GM21381 (cell line): ENCODE results near the gene STON2.
"Not testable (repeated sequence)": the region's sequence is repeated elsewhere in the genome, so short reads cannot be mapped to it uniquely, and the experiment has no call there.

Experiments used
- ATAC-seq: cut with Tn5 transposase; IDR thresholded peaks from one replicate; pipeline ENCODE4 v1.9.1; 2021; ENCODE audit warnings: mild to moderate bottlenecking, moderate library complexity; ENCODE audit not compliant: unreplicated experiment

The STON2 gene

DNA sequence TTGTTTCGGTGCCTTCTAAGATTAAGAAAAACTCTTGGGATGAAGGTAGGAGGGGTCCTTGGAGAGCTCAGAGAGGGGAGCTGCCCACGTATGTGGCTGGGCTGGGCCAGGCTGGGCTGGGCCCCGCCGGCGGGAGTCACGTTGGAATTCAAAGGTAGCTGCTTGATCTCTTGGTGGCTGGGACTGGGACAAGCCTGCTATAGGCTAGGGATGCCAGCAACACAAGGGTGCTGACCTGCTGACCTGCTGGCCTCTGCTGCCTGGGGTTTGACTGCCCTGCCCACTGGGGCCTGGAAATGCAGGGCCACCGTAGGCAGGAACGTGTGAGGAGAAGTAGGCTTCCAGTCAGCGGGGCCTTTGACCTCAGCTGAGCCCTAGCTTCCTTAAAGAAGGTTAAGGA lies 126.6 kb downstream of the STON2 start:
- ATAC-seq, result no peak

DNA sequence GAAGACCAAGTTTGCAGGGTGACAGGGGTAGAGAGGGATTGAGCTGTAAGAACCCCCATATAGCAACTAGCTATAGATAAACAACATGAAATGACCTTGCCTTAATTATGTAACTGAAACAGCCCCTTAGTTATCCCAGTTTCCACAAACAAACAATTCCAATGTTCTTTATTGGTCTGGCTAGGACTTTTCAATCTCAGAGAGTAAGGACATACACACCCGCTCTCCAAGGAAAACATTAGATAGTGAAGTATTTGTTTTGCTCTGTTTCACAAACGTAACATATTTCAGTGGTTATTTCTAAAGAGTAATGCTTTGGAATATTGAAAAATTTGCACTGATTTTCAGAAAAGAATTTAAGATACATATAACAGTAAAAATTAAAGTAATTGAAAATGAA lies 127.8 kb downstream of the STON2 start:
- no peak for ATAC-seq

DNA sequence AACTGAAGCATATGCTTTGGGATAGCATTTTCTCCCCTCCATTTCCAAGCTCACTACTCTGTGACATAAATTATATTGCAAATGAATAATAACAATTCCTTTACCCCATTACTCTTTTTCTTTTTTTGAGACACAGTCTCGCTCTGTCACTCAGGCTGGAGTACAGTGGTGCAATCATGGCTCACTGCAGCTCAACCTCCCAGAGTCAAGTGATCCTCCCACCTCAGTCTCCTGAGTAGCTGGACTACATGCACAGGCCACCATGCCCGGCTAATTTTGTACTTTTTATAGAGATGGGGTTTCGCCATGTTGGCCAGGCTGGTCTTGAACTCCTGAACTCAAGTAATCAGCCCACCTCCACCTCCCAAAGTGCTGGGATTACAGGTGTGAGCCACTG lies 130.1 kb downstream of the STON2 start:
- no peak for ATAC-seq

DNA sequence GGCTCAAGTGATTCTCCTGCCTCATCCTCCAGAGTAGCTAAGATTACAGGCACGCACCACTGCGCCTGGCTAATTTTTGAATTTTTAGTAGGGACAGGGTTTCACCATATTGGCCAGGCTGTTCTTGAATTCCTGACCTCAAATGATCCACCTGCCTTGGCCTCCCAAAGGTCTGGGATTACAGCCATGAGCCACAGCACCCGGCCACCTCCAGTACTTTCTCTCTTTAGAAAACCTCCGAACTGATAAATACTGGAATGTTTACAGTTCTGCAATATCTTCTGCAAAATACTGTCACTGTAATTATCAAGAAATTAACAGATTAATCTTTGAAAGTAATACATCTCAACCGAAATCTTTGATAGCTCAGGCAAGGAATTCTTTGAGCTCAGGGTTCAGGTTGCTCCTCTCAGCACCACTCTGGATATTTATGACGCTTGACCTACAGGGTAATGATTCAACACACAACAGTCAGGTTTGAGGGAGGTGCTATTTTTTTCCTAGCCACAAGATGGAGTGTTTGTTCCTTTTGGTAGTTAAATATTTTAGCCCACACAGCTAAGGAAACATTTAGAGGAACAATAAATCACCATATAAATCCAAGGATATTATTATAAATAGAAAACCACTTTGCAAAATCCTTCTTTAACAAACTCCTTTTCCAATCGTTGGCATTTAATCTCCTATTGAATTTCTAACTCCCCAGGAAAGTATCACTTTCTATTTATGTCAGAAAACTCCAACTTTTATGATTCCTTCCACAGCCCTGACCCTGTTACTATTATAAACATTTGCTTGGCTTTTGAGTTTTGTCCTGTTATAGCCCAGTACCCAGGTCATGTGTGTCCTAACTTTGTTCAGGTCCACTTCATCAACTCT lies 130.8 kb downstream of the STON2 start:
- peak; percentile 71 for ATAC-seq

DNA sequence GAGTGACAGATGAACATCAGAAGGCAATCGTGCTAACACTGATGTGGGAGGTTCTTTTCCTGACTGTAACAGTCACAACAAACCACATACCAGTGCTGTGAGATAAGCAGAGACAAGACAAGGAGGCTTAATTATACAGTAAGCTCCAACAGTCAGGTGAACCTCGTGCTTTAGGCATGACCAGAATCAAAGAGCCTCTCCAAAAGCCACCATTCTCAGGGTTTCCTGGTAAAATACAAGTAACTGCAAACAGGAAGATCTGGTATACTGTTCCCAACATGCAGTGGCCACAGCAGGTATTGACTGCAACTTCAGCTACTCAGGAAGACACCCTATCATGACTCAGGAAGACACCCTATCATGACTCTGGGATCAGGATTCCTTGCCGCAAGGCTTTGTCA lies 132.1 kb downstream of the STON2 start:
- ATAC-seq, result no peak

GRCh38 chr14:81265636-81266169 lies 134.4 kb downstream of the STON2 start:
- no peak for ATAC-seq

DNA sequence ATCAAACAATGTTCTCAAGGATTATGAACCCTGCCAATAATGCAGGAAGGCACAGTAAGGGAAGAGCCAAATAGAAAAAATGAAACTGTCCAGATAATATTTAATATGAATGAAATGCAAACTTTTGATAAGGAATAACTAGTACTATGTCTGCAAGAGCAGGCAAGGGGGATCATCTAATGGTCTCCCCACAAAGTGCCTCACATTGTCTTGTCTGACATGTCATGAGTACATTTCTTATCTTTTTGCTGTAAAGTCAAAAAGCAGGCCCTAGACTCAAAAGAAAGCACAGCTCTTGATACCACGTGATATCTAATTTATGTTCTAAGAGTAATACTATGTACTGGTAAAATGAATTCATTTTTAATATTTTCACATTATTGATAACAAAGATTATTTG lies 135.5 kb downstream of the STON2 start:
- ATAC-seq, result no peak

GRCh38 chr14:81263777-81264410 lies 136.2 kb downstream of the STON2 start:
- ATAC-seq, result no peak

GRCh38 chr14:81261176-81261575 lies 138.9 kb downstream of the STON2 start:
- ATAC-seq, result no peak

DNA sequence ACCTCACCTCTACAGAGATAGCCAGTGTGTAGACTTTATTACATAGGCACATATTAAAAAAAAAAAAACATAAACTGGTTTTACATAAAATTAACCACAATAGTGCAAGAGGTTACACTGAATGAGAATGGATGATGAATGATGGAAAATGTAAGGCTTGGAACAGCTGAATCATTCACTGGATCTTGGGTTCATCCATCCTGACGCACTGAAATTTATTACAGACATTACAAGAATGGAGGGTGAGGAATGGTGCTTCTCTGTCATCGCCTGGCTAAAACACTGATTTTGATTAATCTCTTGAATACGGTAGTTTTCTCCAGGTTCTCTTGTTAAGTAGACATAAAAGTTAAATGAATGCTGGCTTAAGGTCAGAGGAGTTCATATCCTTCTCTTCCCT lies 139.4 kb downstream of the STON2 start:
- no peak for ATAC-seq

GRCh38 chr14:81256289-81256960 lies 143.7 kb downstream of the STON2 start:
- peak; percentile 58 for ATAC-seq

DNA sequence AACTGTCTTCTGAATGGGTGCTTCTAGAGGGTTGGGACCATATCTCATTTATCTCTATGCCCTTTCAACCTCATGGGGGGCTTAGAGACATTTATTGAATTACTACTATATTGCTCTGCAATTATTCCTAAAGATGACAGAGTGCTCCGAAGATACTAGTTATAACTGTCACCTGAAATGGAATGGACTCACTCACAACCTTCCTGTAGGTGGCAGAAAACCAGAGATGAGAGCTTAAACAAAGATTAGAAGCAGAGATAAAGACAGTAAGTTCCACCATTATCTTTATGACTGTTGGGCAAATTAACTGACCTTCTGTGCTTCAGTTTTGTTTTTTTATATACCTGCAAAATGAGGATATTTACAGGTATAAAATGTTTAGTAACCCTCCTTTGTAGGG lies 147.8 kb downstream of the STON2 start:
- no peak for ATAC-seq

GRCh38 chr14:81247271-81247766 lies 152.8 kb downstream of the STON2 start:
- ATAC-seq, result no peak

DNA sequence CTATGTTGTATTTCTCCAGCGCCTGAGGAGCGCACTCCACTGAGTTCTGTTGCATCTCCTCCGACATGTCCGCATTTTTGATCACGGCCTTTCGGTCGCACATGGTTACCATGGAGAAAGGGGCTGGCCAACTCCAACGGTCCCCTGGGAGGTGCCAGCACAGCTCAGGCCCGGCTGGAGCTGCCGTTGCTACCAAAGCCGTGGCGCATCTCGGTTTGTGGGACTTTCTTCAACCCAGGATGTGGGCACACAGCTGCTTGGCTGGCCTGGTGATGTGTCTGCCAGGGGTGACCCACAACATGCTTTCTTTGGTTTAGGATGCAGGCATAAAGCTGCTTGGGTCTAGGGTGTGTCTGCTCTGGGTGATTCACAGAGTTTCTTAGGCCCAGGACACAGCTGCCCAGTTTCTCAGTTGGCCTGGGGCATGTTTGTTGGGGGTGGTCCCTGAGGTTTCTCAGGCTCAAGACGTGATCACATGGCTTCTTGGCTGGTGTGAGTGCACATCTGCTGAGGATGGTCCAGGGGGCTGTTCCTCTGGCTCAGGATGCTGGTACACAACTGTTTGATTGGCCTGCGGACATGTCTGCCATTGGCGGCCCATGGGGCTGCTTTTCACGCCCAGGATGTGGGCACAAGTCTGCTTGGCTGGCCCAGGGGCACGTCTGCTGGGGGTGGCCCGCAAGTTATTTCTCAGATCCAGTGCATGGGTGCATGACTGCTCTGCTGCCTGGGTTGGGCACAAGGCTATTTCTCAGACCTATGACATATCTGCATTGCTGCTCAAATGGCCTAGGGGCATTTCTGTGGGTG lies 153.5 kb downstream of the STON2 start:
- ATAC-seq, result no peak

DNA sequence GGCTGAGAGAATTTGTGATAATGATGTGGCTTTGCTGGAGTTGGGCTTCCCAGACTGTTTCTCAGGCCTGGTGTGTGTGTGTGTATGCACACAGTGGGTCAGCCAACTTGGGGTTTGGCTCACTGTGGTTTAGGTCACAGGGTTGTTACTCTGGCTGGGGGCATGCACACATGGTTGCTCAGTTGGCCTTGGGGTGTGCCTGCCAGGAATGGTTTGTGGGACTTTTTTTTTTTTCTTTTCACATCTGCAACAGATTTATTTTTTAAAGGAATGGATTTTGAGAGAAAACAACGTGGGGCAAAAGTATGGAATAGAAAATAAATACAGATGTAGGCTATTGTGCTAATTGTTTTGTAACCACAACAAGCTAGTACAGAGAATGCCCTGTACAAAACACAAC lies 154.4 kb downstream of the STON2 start:
- no peak for ATAC-seq

- ATAC-seq, result not testable (repeated sequence)
Observed at GRCh38 chr14:81244431-81244830, 155.7 kb downstream of the STON2 start.

DNA sequence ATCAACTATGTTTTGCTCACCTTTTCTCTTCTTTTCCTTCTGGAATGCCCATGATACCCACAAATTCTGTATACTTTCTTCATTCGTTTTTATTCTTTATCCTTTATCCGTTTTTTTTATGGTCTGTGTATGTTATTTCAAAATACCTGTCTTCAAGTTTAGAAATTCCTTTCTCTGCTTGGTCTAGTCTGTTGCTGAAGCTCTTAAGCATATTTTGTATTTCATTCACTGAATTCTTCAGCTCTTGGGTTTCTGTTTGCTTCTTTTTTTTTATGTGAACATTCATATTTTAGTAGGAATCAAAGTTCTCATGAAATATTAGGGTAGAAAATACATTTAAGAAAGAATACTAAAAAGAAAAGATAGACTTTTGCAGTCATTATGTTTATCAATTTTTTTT lies 156.6 kb downstream of the STON2 start:
- no peak for ATAC-seq

DNA sequence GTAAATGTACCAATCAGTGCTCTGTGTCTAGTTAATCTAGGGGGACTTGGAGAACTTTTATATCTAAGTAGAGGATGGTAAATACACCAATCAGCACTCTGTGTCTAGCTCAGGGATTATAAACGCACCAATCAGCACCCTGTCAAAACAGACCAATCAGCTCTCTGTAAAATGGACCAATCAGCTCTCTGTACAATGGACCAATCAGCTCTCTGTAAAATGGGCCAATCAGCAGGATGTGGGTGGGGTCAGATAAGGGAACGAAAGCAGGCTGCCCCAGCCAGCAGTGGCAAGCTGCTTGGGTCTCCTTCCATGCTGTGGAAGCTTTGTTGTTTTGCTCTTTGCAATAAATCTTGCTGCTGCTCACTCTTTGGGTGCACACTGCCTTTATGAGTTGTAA lies 163.3 kb downstream of the STON2 start:
- not testable (repeated sequence) for ATAC-seq

GRCh38 chr14:81236138-81236537 lies 164.0 kb downstream of the STON2 start:
- no peak for ATAC-seq

GRCh38 chr14:81235096-81235495 lies 165.0 kb downstream of the STON2 start:
- ATAC-seq, result no peak

GRCh38 chr14:81234278-81234677 lies 165.8 kb downstream of the STON2 start:
- no peak for ATAC-seq
